A549 (cell line): ENCODE data around the gene PLXND1.

ENCODE experiments used
- BHLHE40 ChIP-seq: IDR thresholded peaks from 2 replicates; pipeline ENCODE4 v1.6.1; 2012; ENCODE audit warnings: low read depth, low read length, inconsistent platforms
- CTCF ChIP-seq: fragments of >200 bp; sonication (Bioruptor Twin); formaldehyde crosslinking; IDR thresholded peaks from 3 replicates; pipeline ENCODE4 v1.5.1; 2016
- EP300 ChIP-seq, 2 experiments: fragments of >200 bp; sonication (Bioruptor Twin); formaldehyde crosslinking; IDR thresholded peaks; 2 replicates in 1 of 2; 3 replicates in 1 of 2; pipeline ENCODE4 v1.6.1; 2016 to 2017
- JUN ChIP-seq, 2 experiments: fragments of >200 bp; sonication (Bioruptor Twin); formaldehyde crosslinking; IDR thresholded peaks; 2 replicates in 1 of 2; 3 replicates in 1 of 2; pipeline ENCODE4 v1.6.1; 2016 to 2017
- JUNB ChIP-seq: fragments of >200 bp; sonication (Bioruptor Twin); formaldehyde crosslinking; IDR thresholded peaks from 2 replicates; pipeline ENCODE4 v1.6.1; 2016
- MAFK ChIP-seq: fragments of 450-650 bp; IDR thresholded peaks from 2 replicates; pipeline ENCODE4 v1.6.1; 2014; ENCODE audit not compliant: partially characterized antibody
- POLR2A ChIP-seq: IDR thresholded peaks from 2 replicates; pipeline ENCODE4 v1.6.1; 2012; ENCODE audit warnings: mild to moderate bottlenecking, low read length
- TF ChIP-seq, protein P1 (sequence below): fragments of >200 bp; sonication (Bioruptor Twin); formaldehyde crosslinking; IDR thresholded peaks from 3 replicates; pipeline ENCODE4 v1.6.1; 2016
- TF ChIP-seq, protein P2 (sequence below): IDR thresholded peaks from 2 replicates; pipeline ENCODE4 v1.6.1; 2012

DNA sequence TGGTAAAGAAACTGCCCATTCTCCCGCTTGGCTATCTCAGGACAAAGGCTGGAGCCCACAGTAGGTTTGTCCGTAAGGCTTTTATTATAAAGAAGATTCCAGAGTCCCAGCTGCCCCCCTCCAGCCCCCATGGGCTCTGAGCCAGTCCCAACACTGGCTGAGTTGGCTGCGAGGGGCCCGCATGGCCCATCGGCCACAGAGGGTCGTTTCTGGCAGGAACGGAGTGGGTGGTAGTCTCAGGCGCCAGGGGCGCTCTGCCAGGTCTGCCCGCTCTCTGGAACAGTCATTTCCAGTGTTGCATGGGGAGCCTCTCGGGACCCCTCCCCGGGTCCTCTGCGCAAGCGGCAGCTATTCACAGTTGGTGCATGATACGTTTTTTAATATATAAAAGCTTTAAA, 51.3 kb downstream of the PLXND1 start:
- no peak for TF ChIP-seq CTCF
- no peak for TF ChIP-seq EP300 (IDR thresholded peaks at IDR 0.05)
- no peak for TF ChIP-seq POLR2A
- TF ChIP-seq, protein P1, sequence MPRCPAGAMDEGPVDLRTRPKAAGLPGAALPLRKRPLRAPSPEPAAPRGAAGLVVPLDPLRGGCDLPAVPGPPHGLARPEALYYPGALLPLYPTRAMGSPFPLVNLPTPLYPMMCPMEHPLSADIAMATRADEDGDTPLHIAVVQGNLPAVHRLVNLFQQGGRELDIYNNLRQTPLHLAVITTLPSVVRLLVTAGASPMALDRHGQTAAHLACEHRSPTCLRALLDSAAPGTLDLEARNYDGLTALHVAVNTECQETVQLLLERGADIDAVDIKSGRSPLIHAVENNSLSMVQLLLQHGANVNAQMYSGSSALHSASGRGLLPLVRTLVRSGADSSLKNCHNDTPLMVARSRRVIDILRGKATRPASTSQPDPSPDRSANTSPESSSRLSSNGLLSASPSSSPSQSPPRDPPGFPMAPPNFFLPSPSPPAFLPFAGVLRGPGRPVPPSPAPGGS = no peak
- no peak for TF ChIP-seq JUN (IDR thresholded peaks at IDR 0.05)
- TF ChIP-seq, protein P2, sequence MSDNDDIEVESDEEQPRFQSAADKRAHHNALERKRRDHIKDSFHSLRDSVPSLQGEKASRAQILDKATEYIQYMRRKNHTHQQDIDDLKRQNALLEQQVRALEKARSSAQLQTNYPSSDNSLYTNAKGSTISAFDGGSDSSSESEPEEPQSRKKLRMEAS = no peak
- no peak for TF ChIP-seq BHLHE40
- TF ChIP-seq MAFK = no peak
- TF ChIP-seq JUNB = no peak
